HepG2 (cell line): ENCODE measurements around the gene SSPN. TPM values are rescaled to one million over a fixed set of nuclear protein-coding genes. Genes with fewer than 3 reads are reported as not detected.

Source experiments
- ATAC-seq: fragments of 200-7000 bp; cut with Tn5 transposase; 3 replicates; pipeline ENCODE4 v1.9.1; 2020; ENCODE audit warnings: mild to moderate bottlenecking, moderate library complexity
- BruUV-seq: library from RNA; stranded (reverse); fragments of 400-500 nt; replicated peaks from 2 replicates; lab custom pipeline; 2021; lab: Mats Ljungman, UMichigan
- CTCF ChIA-PET: fragments of 300-600 bp; formaldehyde crosslinking; extraction: SDS; loops from one replicate; lab custom pipeline; 2021; ENCODE audit warnings: low total read pairs, inconsistent platforms, low intra/inter-chr PET ratio; lab: Yijun Ruan, JAX
- POLR2A ChIA-PET: fragments of 350-600 bp; sonication (Branson Sonifier 250); formaldehyde crosslinking; loops from one replicate; lab custom pipeline; 2020; ENCODE audit warnings: antibody characterized with exemption, inconsistent platforms; lab: Yijun Ruan, JAX
- DNase-seq: peaks from one replicate; pipeline ENCODE4 v3.0.0-alpha.2; 2015; ENCODE audit warnings: low spot score
- FAIRE-seq: peaks from 3 replicates; lab custom pipeline; 2011; peaks lifted over from hg19 to GRCh38; lab: Jason Lieb, UNC
- H2AFZ ChIP-seq: one replicate; pipeline ENCODE4 v1.6.1; 2011; ENCODE audit warnings: low read length, inconsistent platforms
- H3K27ac ChIP-seq: fragments of 300-600 bp; 3 replicates; pipeline ENCODE4 v1.8.0; 2011; ENCODE audit warnings: mixed run types, mild to moderate bottlenecking, mixed read lengths, low read length, inconsistent platforms; ENCODE audit not compliant: insufficient read depth; ENCODE audit errors: extremely low read length
- H3K27me3 ChIP-seq, 2 experiments: fragments of 200-600 bp in 1 of 2; 2 replicates in 1 of 2; 3 replicates in 1 of 2; pipeline versions ENCODE4 v1.6.0 to v1.8.0; 2011; ENCODE audit warnings: low read length in 2 of 2, mild to moderate bottlenecking in 2 of 2, moderate library complexity in 2 of 2, inconsistent platforms in 1 of 2; ENCODE audit not compliant: insufficient read depth in 2 of 2, control insufficient read depth in 1 of 2
- H3K36me3 ChIP-seq, 2 experiments: fragments of 200-600 bp in 1 of 2; replicated peaks in 1 of 2; 2 replicates in 1 of 2; 3 replicates in 1 of 2; pipeline versions ENCODE4 v1.5.1 to v1.8.0; 2011; ENCODE audit warnings: low read length in 2 of 2, inconsistent platforms in 1 of 2; ENCODE audit not compliant: insufficient read depth in 2 of 2, control insufficient read depth in 1 of 2
- H3K4me1 ChIP-seq: 2 replicates; pipeline ENCODE4 v1.5.1; 2012; ENCODE audit warnings: low read length, inconsistent platforms; ENCODE audit not compliant: insufficient read depth
- H3K4me2 ChIP-seq: 2 replicates; pipeline ENCODE4 v1.6.0; 2011; ENCODE audit warnings: low read depth, low read length, inconsistent platforms
- H3K4me3 ChIP-seq, 3 experiments: fragments of 200-600 bp in 1 of 3; sonication (generic), shearing (Covaris generic) in 1 of 3; replicated peaks in 1 of 3; 2 replicates each; pipeline ENCODE4 v1.5.1; 2011 to 2016; ENCODE audit warnings: low read length in 3 of 3, inconsistent platforms in 2 of 3, low read depth in 2 of 3, mild to moderate bottlenecking in 2 of 3, control low read depth in 1 of 3, mixed read lengths in 1 of 3; ENCODE audit not compliant: insufficient read depth in 1 of 3
- H3K79me2 ChIP-seq: one replicate; pipeline ENCODE4 v1.6.1; 2011; ENCODE audit warnings: low read length, inconsistent platforms; ENCODE audit not compliant: insufficient read depth
- H3K9ac ChIP-seq: 2 replicates; pipeline ENCODE4 v1.6.0; 2011; ENCODE audit warnings: mild to moderate bottlenecking, low read depth, low read length, inconsistent platforms; ENCODE audit not compliant: insufficient read depth
- H3K9me3 ChIP-seq: 2 replicates; pipeline ENCODE4 v1.5.1; 2012; ENCODE audit warnings: mild to moderate bottlenecking, low read length
- H4K20me1 ChIP-seq: 2 replicates; pipeline ENCODE4 v1.6.0; 2011; ENCODE audit warnings: inconsistent platforms, mild to moderate bottlenecking, low read length, moderate library complexity; ENCODE audit not compliant: insufficient read depth
- EP300 ChIP-seq, 3 experiments: sonication (generic) in 1 of 3; formaldehyde crosslinking in 1 of 3; IDR thresholded peaks; 2 replicates each; pipeline versions ENCODE4 v1.5.1 to v1.6.1; 2011 to 2020; ENCODE audit warnings: low read depth in 2 of 3, low read length in 2 of 3, borderline replicate concordance in 1 of 3, improper control_type of control experiment in 1 of 3, mild to moderate bottlenecking in 1 of 3, missing genetic modification reagents in 1 of 3, moderate library complexity in 1 of 3
- GTF2F1 ChIP-seq: fragments of 150-350 bp; IDR thresholded peaks from 2 replicates; pipeline ENCODE4 v1.6.1; 2014; ENCODE audit warnings: low read length
- ISX ChIP-seq: sonication (generic); formaldehyde crosslinking; conservative IDR thresholded peaks from 2 replicates; pipeline ENCODE4 v1.5.0; 2020; ENCODE audit warnings: missing genetic modification reagents
- NFYC ChIP-seq: IDR thresholded peaks from 2 replicates; pipeline ENCODE4 v1.6.1; 2016; ENCODE audit warnings: missing genetic modification reagents, missing compliant biosample characterization
- PHF21A ChIP-seq: sonication (generic); formaldehyde crosslinking; IDR thresholded peaks from 2 replicates; pipeline ENCODE4 v1.5.0; 2020; ENCODE audit warnings: mild to moderate bottlenecking, missing genetic modification reagents
- PLRG1 ChIP-seq: fragments of 450-650 bp; conservative IDR thresholded peaks from 2 replicates; pipeline ENCODE4 v1.6.1; 2016
- RFXANK ChIP-seq: IDR thresholded peaks from 2 replicates; pipeline ENCODE4 v1.6.1; 2016
- SALL1 ChIP-seq: sonication (generic); formaldehyde crosslinking; IDR thresholded peaks from 2 replicates; pipeline ENCODE4 v1.8.0; 2022; ENCODE audit warnings: mild to moderate bottlenecking, missing genetic modification reagents
- ZBTB1 ChIP-seq: sonication (generic); formaldehyde crosslinking; IDR thresholded peaks from 2 replicates; pipeline ENCODE4 v1.4.0; 2020; ENCODE audit warnings: missing genetic modification reagents, borderline replicate concordance
- ZNF136 ChIP-seq: sonication (generic); formaldehyde crosslinking; IDR thresholded peaks from 2 replicates; pipeline ENCODE4 v1.8.1; 2022; ENCODE audit warnings: low read depth, mild to moderate bottlenecking, moderate library complexity, missing genetic modification reagents
- ZNF251 ChIP-seq: sonication (generic); formaldehyde crosslinking; IDR thresholded peaks from 2 replicates; pipeline ENCODE4 v1.9.0; 2021; ENCODE audit warnings: mild to moderate bottlenecking, missing genetic modification reagents
- ZNF281 ChIP-seq: sonication (generic); formaldehyde crosslinking; IDR thresholded peaks from 2 replicates; pipeline ENCODE4 v1.4.0; 2020; ENCODE audit warnings: missing genetic modification reagents, borderline replicate concordance
- ZNF543 ChIP-seq: sonication (generic); formaldehyde crosslinking; IDR thresholded peaks from 2 replicates; pipeline ENCODE4 v1.4.0; 2020; ENCODE audit warnings: mild to moderate bottlenecking, missing genetic modification reagents
- ZNF580 ChIP-seq: IDR thresholded peaks from 2 replicates; pipeline ENCODE4 v1.6.1; 2016; ENCODE audit warnings: low read depth, borderline replicate concordance
- ZNF784 ChIP-seq: sonication (generic); formaldehyde crosslinking; IDR thresholded peaks from 2 replicates; pipeline ENCODE4 v1.5.1; 2020; ENCODE audit warnings: missing genetic modification reagents, mild to moderate bottlenecking, borderline replicate concordance
- ZNF891 ChIP-seq: sonication (generic); formaldehyde crosslinking; IDR thresholded peaks from 2 replicates; pipeline ENCODE4 v1.5.0; 2020; ENCODE audit warnings: mild to moderate bottlenecking, missing genetic modification reagents
- WGBS: methylation state at CpG from one replicate; pipeline ENCODE4 v1.1.6; 2017; ENCODE audit warnings: low lambda C conversion rate; 5-methylcytosine and 5-hydroxymethylcytosine counted together
- in situ Hi-C: cut with HindIII; loops from 2 replicates; pipeline ENCODE4 v1.10.0; 2017; ENCODE audit warnings: low pct_unique_long_range_greater_than_20kb; ENCODE audit not compliant: extremely low pct_ligation_motif_present
- intact Hi-C: fragments of 100-400 bp; cut with micrococcal nuclease; formaldehyde crosslinking; loops from one replicate; pipeline ENCODE4 v1.10.0; 2022; ENCODE audit not compliant: unreplicated experiment
- polyA plus RNA-seq, 8 experiments: library from polyadenylated mRNA; depleted of rRNA in 3 of 8; stranded (reverse) in 7 of 8; unstranded in 1 of 8; fragments of >200 nt; fragmentation: Illumina TruSeq in 4 of 8; extraction: Trizol in 4 of 8; gene quantifications; 2 replicates each; pipeline versions ENCODE4 v1.2.1 to v1.2.3, GENCODE V29; 2011 to 2016; ENCODE audit warnings: low read depth in 4 of 8, missing spikeins in 1 of 8, mixed read lengths in 1 of 8; ENCODE audit not compliant: insufficient read depth in 1 of 8
- total RNA-seq, 5 experiments: library from RNA; depleted of rRNA; stranded (reverse); fragments of >200 nt; fragmentation: Illumina TruSeq; extraction: Trizol; gene quantifications; 2 replicates each; pipeline ENCODE4 v1.2.3, GENCODE V29; 2016; ENCODE audit warnings: low read depth in 1 of 5

The SSPN gene
- total and polyA plus RNA-seq, 2 of the 13 experiments (the other 11 are each of a cell fraction or from before 2014, with no cell fraction given): not detected

- no peaks in the 10 kb centered on the region for H3K9me3 ChIP-seq
- in situ Hi-C loops (no loop called here), intact Hi-C loops (no loop called here)
- BruUV-seq: no TSS peak
- H3K27me3 ChIP-seq: peaks cover 0 to 4% of the 10 kb centered on the region in 2 experiments; a peak in 1 of 5 replicates
- H3K79me2 ChIP-seq: no peaks in the 10 kb centered on the region
- DNase-seq: no peak
- no peak; the same call in 2 of the 3 replicates for ATAC-seq
- H3K4me3 ChIP-seq: no peak overlapping the region
- H3K36me3 ChIP-seq: no peaks in the 10 kb centered on the region
- H2AFZ ChIP-seq: no peak overlapping the region
- no peak overlapping the region for H3K27ac ChIP-seq
- WGBS: 59% methylated on average over 4 of the region's 4 CpGs
- peaks cover 23% of the 10 kb centered on the region for H3K4me1 ChIP-seq
- TF ChIP-seq ZNF891 (CRISPR knock-in tag) (no peak), ZBTB1 (no peak), SALL1 (no peak), PHF21A (no peak), NFYC (CRISPR knock-in tag) (no peak), ZNF543 (CRISPR knock-in tag) (no peak), ZNF251 (no peak), ZNF136 (CRISPR knock-in tag) (no peak), RFXANK (CRISPR knock-in tag) (no peak), PLRG1 (no peak), GTF2F1 (no peak), ZNF580 (CRISPR knock-in tag) (no peak), ZNF281 (no peak), EP300 (IDR thresholded peaks at IDR 0.05; ENCODE audit: low read depth in 2 of 2, low read length in 2 of 2) (no peak), EP300 (CRISPR knock-in tag; IDR thresholded peaks at IDR 0.05; ENCODE audit: borderline replicate concordance) (no peak), ZNF784 (no peak), ISX (no peak)
- no peak overlapping the region for H3K9ac ChIP-seq
- no peak overlapping the region for H3K4me2 ChIP-seq
- H4K20me1 ChIP-seq: no peaks in the 10 kb centered on the region
- ChIA-PET CTCF (no interaction called here), POLR2A (no interaction called here)
- FAIRE-seq: no peak
These were observed 43.2 kb downstream of the SSPN start for GRCh38 chr12:26238341-26239121.
